MM.1S (cell line): ENCODE measurements around the gene ZNF367.

ENCODE experiments used
- DNase-seq: peaks from one replicate; pipeline ENCODE4 v3.0.0-alpha.2; 2015
- H2AFZ ChIP-seq: fragments of 300-600 bp; sonication (generic); 2 replicates; pipeline ENCODE4 v1.6.0; 2016; ENCODE audit warnings: antibody characterized with exemption, low read length
- H3F3A ChIP-seq: fragments of 300-600 bp; sonication (generic); 2 replicates; pipeline ENCODE4 v1.6.1; 2016; ENCODE audit warnings: mild to moderate bottlenecking, antibody characterized with exemption, low read length, moderate library complexity, mixed read lengths; ENCODE audit not compliant: insufficient read depth
- H3K27ac ChIP-seq: fragments of 300-600 bp; sonication (generic); 2 replicates; pipeline ENCODE4 v1.5.1; 2016; ENCODE audit warnings: mild to moderate bottlenecking, low read length
- H3K27me3 ChIP-seq: fragments of 300-600 bp; sonication (generic); replicated peaks from 2 replicates; pipeline ENCODE4 v1.6.0; 2016; ENCODE audit warnings: low read length; ENCODE audit not compliant: insufficient read depth
- H3K36me3 ChIP-seq: fragments of 300-600 bp; sonication (generic); replicated peaks from 2 replicates; pipeline ENCODE4 v1.6.1; 2016; ENCODE audit warnings: mild to moderate bottlenecking, low read length, mixed read lengths; ENCODE audit not compliant: insufficient read depth
- H3K4me1 ChIP-seq: fragments of 300-600 bp; sonication (generic); 2 replicates; pipeline ENCODE4 v1.6.1; 2016; ENCODE audit warnings: low read length, mixed read lengths
- H3K4me2 ChIP-seq: fragments of 300-600 bp; sonication (generic); 2 replicates; pipeline ENCODE4 v1.6.0; 2016; ENCODE audit warnings: low read depth, low read length
- H3K4me3 ChIP-seq: fragments of 300-600 bp; sonication (generic); 2 replicates; pipeline ENCODE4 v1.5.1; 2016; ENCODE audit warnings: low read length, mixed read lengths
- H3K79me2 ChIP-seq: fragments of 300-600 bp; sonication (generic); 2 replicates; pipeline ENCODE4 v1.6.1; 2016; ENCODE audit warnings: mixed run types, low read length, mixed read lengths
- H3K9ac ChIP-seq: fragments of 300-600 bp; sonication (generic); 2 replicates; pipeline ENCODE4 v1.6.1; 2016; ENCODE audit warnings: low read length, mixed read lengths
- H3K9me2 ChIP-seq: fragments of 300-600 bp; sonication (generic); replicated peaks from 2 replicates; pipeline ENCODE4 v1.6.1; 2016; ENCODE audit warnings: mild to moderate bottlenecking, low read length, mixed read lengths; ENCODE audit not compliant: insufficient read depth
- H3K9me3 ChIP-seq: fragments of 300-600 bp; sonication (generic); replicated peaks from 2 replicates; pipeline ENCODE4 v1.6.1; 2016; ENCODE audit warnings: mild to moderate bottlenecking, low read length, mixed read lengths; ENCODE audit not compliant: insufficient read depth
- H4K20me1 ChIP-seq: fragments of 300-600 bp; sonication (generic); 2 replicates; pipeline ENCODE4 v1.6.1; 2016; ENCODE audit warnings: mild to moderate bottlenecking, low read length, moderate library complexity, mixed read lengths; ENCODE audit not compliant: insufficient read depth
- CTCF ChIP-seq: fragments of 300-600 bp; sonication (generic); IDR thresholded peaks from 2 replicates; pipeline ENCODE4 v1.5.1; 2016; ENCODE audit warnings: antibody characterized with exemption, low read length, mixed read lengths
- EZH2 ChIP-seq: fragments of 300-600 bp; sonication (generic); optimal IDR thresholded peaks from 2 replicates; pipeline ENCODE3; 2017; ENCODE audit warnings: low read depth, mild to moderate bottlenecking, antibody characterized with exemption, low read length, mixed read lengths
- EZH2phosphoT487 ChIP-seq: fragments of 300-600 bp; sonication (generic); IDR thresholded peaks from 2 replicates; pipeline ENCODE4 v1.6.1; 2018; ENCODE audit warnings: antibody characterized with exemption, low read length

Gene ZNF367

GRCh38 chr9:96399325-96399633 is 18.9 kb downstream of the ZNF367 start:
- Histone ChIP-seq H3F3A (0 out of 2 replicates have a peak, but pooled peaks cover 2% of the 10 kb centered on the region), H3K4me1 (no peaks in the 10 kb centered on the region), H3K27ac (0 out of 2 replicates have a peak overlapping the region, but pooled peaks have one; percentile 13), H2AFZ (no peak overlapping the region), H3K27me3 (no peaks in the 10 kb centered on the region), H3K4me3 (no peak overlapping the region), H3K36me3 (peaks cover 3% of the 10 kb centered on the region; the same call in 1 of the 2 replicates), H3K9ac (no peak overlapping the region), H3K9me3 (no peaks in the 10 kb centered on the region), H3K9me2 (no peaks in the 10 kb centered on the region), H3K4me2 (no peak overlapping the region), H3K79me2 (peaks cover 83% of the 10 kb centered on the region), H4K20me1 (peaks cover 25% of the 10 kb centered on the region; the same call in 1 of the 2 replicates)
- TF ChIP-seq EZH2 (no peak), EZH2phosphoT487 (no peak), CTCF (no peak)
- DNase-seq: no peak

- H3K9me3 ChIP-seq: no peaks in the 10 kb centered on the region
- no peak overlapping the region for H3K9ac ChIP-seq
- no peak for TF ChIP-seq EZH2
- no peak for TF ChIP-seq EZH2phosphoT487
- TF ChIP-seq CTCF: no peak
- no peaks in the 10 kb centered on the region for H3K9me2 ChIP-seq
- no peaks in the 10 kb centered on the region for H3K27me3 ChIP-seq
- H3F3A ChIP-seq: 0 out of 2 replicates have a peak, but pooled peaks cover 2% of the 10 kb centered on the region
- no peak overlapping the region for H3K4me2 ChIP-seq
- peaks cover 83% of the 10 kb centered on the region for H3K79me2 ChIP-seq
- no peak overlapping the region for H2AFZ ChIP-seq
- no peak for DNase-seq
- H3K4me1 ChIP-seq: no peaks in the 10 kb centered on the region
- H3K36me3 ChIP-seq: peaks cover 3% of the 10 kb centered on the region; the same call in 1 of the 2 replicates
- peaks cover 25% of the 10 kb centered on the region; the same call in 1 of the 2 replicates for H4K20me1 ChIP-seq
- 0 out of 2 replicates have a peak overlapping the region, but pooled peaks have one; percentile 13 for H3K27ac ChIP-seq
- no peak overlapping the region for H3K4me3 ChIP-seq
Observed at GRCh38 chr9:96398582-96399324, 19.4 kb downstream of the ZNF367 start.

GRCh38 chr9:96395964-96396363 is 22.2 kb downstream of the ZNF367 start:
- no peak overlapping the region for H2AFZ ChIP-seq
- no peak for DNase-seq
- no peak overlapping the region for H3K4me3 ChIP-seq
- H3K9me2 ChIP-seq: no peaks in the 10 kb centered on the region
- peaks cover 24% of the 10 kb centered on the region; the same call in 1 of the 2 replicates for H4K20me1 ChIP-seq
- H3K79me2 ChIP-seq: peaks cover 67% of the 10 kb centered on the region
- H3K9ac ChIP-seq: no peak overlapping the region
- peaks cover 3% of the 10 kb centered on the region; the same call in 1 of the 2 replicates for H3K36me3 ChIP-seq
- H3F3A ChIP-seq: 0 out of 2 replicates have a peak, but pooled peaks cover 2% of the 10 kb centered on the region
- no peaks in the 10 kb centered on the region for H3K4me1 ChIP-seq
- no peak overlapping the region for H3K4me2 ChIP-seq
- no peaks in the 10 kb centered on the region for H3K9me3 ChIP-seq
- H3K27ac ChIP-seq: no peak overlapping the region
- no peaks in the 10 kb centered on the region for H3K27me3 ChIP-seq
- no peak for TF ChIP-seq CTCF
- no peak for TF ChIP-seq EZH2
